ENCODE data around the gene TEX35. TPM values are rescaled to one million over a fixed set of nuclear protein-coding genes. Genes with fewer than 3 reads are reported as not detected.

The TEX35 gene
- total RNA-seq, 4 donors from 2014 or later: not detected

DNA sequence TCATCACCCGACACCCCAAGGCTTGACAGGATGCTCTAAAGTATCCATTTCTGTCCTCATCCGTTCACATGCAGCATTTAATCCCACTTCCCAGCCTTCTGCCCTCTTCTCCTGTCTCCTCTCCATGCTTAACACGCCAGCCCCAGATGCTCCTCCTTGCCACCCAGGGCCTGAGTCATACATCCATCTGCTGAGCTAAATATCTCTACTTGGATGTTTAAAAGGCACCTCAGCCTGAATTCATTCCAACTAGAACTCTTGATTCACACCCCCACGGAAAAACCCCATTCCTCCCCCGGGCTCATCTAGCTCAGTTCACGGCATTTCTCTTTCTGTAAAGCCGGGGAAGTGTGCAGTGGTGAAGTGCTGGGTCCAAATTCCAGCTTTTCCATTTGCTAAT, 27.7 kb downstream of the TEX35 start:
- H3K27ac ChIP-seq: no peak overlapping the region
- H3K36me3 ChIP-seq: no peaks in the 10 kb centered on the region
- H3K4me3 ChIP-seq: no peak overlapping the region
- no peaks in the 10 kb centered on the region for H3K9me3 ChIP-seq
- no peak for TF ChIP-seq POLR2A (IDR thresholded peaks at IDR 0.05)
- TF ChIP-seq, protein P1, sequence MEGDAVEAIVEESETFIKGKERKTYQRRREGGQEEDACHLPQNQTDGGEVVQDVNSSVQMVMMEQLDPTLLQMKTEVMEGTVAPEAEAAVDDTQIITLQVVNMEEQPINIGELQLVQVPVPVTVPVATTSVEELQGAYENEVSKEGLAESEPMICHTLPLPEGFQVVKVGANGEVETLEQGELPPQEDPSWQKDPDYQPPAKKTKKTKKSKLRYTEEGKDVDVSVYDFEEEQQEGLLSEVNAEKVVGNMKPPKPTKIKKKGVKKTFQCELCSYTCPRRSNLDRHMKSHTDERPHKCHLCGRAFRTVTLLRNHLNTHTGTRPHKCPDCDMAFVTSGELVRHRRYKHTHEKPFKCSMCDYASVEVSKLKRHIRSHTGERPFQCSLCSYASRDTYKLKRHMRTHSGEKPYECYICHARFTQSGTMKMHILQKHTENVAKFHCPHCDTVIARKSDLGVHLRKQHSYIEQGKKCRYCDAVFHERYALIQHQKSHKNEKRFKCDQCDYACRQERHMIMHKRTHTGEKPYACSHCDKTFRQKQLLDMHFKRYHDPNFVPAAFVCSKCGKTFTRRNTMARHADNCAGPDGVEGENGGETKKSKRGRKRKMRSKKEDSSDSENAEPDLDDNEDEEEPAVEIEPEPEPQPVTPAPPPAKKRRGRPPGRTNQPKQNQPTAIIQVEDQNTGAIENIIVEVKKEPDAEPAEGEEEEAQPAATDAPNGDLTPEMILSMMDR (IDR thresholded peaks at IDR 0.05): no peak
- no peaks in the 10 kb centered on the region for H3K27me3 ChIP-seq
- peaks cover 0 to 4% of the 10 kb centered on the region in 2 donors for H3K4me1 ChIP-seq
- DNase-seq: no peak
- intact Hi-C loops (cut with DNase I; ENCODE audit: low total_unique reads): no loop called here

DNA sequence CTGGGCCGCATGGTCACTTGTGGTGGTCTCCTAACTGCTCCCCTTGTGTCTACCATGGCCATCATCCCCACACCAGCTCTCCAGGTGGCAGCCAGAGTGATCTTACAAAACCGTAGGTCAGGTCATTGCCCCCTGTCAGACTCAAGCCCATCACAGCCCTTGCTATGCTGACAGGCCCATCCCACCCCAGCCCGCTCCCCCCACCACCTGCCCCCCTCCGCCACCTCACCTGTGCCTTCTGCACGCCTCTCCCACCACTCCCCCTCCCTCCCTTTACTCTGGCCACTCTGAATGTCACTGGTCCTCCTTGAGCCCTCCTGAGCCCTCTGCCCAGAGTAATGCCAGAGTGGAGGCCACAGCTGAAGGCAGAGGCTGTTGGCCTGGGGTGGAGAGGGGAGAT, 28.5 kb downstream of the TEX35 start:
- H3K36me3 ChIP-seq: no peaks in the 10 kb centered on the region
- intact Hi-C loops (cut with DNase I; ENCODE audit: low total_unique reads): no loop called here
- no peak overlapping the region for H3K27ac ChIP-seq

DNA sequence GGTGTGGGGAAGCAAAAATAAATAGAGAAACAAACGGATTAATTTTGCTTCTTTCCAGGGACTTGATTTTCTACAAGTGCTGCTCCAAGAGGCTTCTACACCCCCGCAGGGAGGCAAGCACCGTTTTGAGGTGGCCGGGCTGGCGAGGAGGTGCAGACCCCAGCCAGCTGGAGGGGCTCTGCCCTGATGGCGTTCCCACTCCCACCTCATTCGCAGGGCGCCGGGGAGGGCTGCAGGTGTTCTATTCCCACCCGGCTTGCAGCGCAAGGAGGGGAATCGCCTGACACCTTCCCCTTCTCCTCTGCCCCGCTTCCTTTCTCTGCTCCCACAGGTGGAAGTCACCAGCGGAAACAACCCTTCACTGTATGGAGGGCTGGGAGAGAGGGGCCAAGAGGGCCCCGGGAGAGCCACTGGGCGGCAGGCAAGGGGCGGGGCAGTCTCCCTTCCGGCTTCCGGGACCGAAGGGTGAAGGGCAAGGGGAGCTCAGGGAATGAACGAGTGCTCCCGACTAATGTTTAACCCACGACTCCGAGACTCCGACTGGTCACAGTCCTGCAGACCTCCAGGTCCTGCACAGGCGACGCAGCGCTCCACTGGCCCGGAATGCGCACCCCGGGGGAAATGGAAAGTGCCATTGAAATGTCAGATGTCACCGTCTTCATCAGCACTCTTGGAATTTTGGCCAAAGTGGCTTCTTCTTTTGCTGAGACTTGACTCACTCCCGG, 29.1 kb downstream of the TEX35 start:
- H3K9me3 ChIP-seq: no peaks in the 10 kb centered on the region
- intact Hi-C loops (cut with DNase I; ENCODE audit: low total_unique reads): no loop called here
- H3K27me3 ChIP-seq: no peaks in the 10 kb centered on the region
- H3K27ac ChIP-seq: peak overlapping the region; percentile 82 to 84
- peak; percentile 40 to 44 for DNase-seq
- H3K4me3 ChIP-seq: peak overlapping the region; percentile 62 to 75
- H3K36me3 ChIP-seq: no peaks in the 10 kb centered on the region
- TF ChIP-seq POLR2A (IDR thresholded peaks at IDR 0.05): no peak
- TF ChIP-seq, protein P1 (IDR thresholded peaks at IDR 0.05): no peak
- H3K4me1 ChIP-seq: peaks cover 0 to 4% of the 10 kb centered on the region in 2 donors

More for the DNA sequence above, 28.5 kb downstream of the TEX35 start:
- no peak for DNase-seq
- no peaks in the 10 kb centered on the region for H3K27me3 ChIP-seq
- H3K4me3 ChIP-seq: no peak overlapping the region
- no peak for TF ChIP-seq POLR2A (IDR thresholded peaks at IDR 0.05)
- TF ChIP-seq, protein P1 (IDR thresholded peaks at IDR 0.05): no peak
- H3K9me3 ChIP-seq: no peaks in the 10 kb centered on the region
- peaks cover 0 to 4% of the 10 kb centered on the region in 2 donors for H3K4me1 ChIP-seq

DNA sequence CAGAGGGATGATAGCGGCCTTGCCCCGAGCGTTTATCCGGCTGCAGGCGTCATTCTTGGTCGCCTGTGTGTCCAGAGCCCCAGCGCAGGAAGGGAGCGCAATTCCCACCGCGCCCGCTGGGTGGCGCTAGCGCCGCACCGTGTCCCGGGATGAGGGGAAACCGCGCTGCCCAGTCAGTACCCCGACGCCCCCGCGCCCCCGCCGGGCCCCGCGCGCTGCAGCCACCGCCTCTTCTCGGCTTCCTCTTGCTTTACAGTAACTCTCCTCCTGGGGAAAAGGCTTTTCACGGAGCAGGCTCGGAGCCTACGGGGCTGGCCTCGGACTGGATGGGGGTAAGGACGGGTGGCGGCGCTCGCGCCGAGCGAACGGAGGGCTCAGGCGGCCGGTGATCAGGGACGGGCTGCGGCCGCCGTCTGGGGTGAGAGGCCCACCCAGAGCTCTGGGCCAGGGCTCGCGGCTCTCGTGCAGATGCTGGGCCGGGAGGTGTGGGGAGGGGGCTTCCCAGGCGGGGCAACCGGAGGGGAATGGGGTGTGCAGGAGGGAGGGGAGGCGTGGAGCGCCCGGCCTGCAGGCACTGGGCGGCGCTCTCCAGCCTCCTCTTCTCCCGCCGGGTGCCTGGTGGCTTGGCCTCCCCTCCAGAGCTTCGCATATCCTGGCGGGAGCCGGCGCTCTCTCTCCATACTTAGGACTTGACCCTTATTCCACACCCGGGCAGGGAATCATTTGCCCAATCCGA, 29.8 kb downstream of the TEX35 start:
- intact Hi-C loops (cut with DNase I; ENCODE audit: low total_unique reads): no loop called here
- DNase-seq: peak; percentile 85 to 94
- peak overlapping the region; percentile 82 to 84 for H3K27ac ChIP-seq
- no peaks in the 10 kb centered on the region for H3K36me3 ChIP-seq
- no peaks in the 10 kb centered on the region for H3K27me3 ChIP-seq
- H3K4me1 ChIP-seq: peaks cover 0 to 4% of the 10 kb centered on the region in 2 donors
- no peaks in the 10 kb centered on the region for H3K9me3 ChIP-seq
- TF ChIP-seq, protein P1 (IDR thresholded peaks at IDR 0.05): peak; percentile 93 to 99 (median 95)
- TF ChIP-seq POLR2A (IDR thresholded peaks at IDR 0.05): peak in 1 of 2 donors; percentile 21
- peak overlapping the region; percentile 62 to 75 for H3K4me3 ChIP-seq

DNA sequence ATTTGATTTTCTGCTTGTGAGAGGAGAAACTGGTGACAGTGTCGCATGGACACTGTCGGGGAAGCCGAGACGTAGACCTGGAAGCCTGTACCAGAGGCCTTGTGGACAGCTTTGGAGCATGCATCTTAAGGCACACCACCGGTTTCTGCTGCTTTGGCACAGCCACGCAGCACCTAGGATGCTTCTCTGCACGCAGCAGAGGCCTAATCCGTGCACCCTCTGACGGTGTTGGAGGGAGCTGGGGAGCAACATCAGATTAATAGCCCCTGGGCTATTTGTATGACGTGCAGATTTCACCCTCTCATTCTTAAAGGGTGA, 30.3 kb downstream of the TEX35 start:
- Histone ChIP-seq H3K36me3 (no peaks in the 10 kb centered on the region), H3K4me3 (peak overlapping the region; percentile 62 to 75), H3K4me1 (peaks cover 0 to 4% of the 10 kb centered on the region in 2 donors), H3K9me3 (no peaks in the 10 kb centered on the region), H3K27me3 (no peaks in the 10 kb centered on the region), H3K27ac (peak overlapping the region; percentile 82 to 84)
- intact Hi-C loops (cut with DNase I; ENCODE audit: low total_unique reads): no loop called here
- no peak for DNase-seq
- TF ChIP-seq POLR2A (IDR thresholded peaks at IDR 0.05): no peak
- TF ChIP-seq, protein P1 (IDR thresholded peaks at IDR 0.05): no peak

All from uterus (tissue), 4 donors.